Ovary (tissue), 9 donors: Measurements from ENCODE around the gene TEX2. TPM values are rescaled to one million over a fixed set of nuclear protein-coding genes. Genes with fewer than 3 reads are reported as not detected.

ENCODE experiments used
- DNase-seq, 5 donors: peaks; one replicate each; pipeline ENCODE4 v3.0.0-alpha.2; 2019 to 2020
- H3K27ac ChIP-seq, 2 donors: fragments of 200-600 bp; one replicate each; pipeline versions ENCODE4 v1.5.1 to v1.8.0; 2019 to 2022
- H3K27me3 ChIP-seq: fragments of 200-600 bp; one replicate; pipeline ENCODE4 v1.8.0; 2022
- H3K36me3 ChIP-seq: fragments of 200-600 bp; sonication (generic); one replicate; pipeline ENCODE4 v1.5.1; 2019
- H3K4me1 ChIP-seq: one replicate; pipeline ENCODE4 v1.8.1; 2013; ENCODE audit warnings: mild to moderate bottlenecking, moderate library complexity; ENCODE audit not compliant: insufficient read depth
- H3K4me3 ChIP-seq: fragments of 200-600 bp; sonication (generic); one replicate; pipeline ENCODE4 v1.5.1; 2017
- H3K9me3 ChIP-seq, 2 donors: fragments of 200-600 bp in 1 of 2; sonication (generic) in 1 of 2; one replicate each; pipeline versions ENCODE4 v1.5.1 to v1.8.1; 2013 to 2019; ENCODE audit warnings: mild to moderate bottlenecking in 1 of 2, moderate library complexity in 1 of 2
- CTCF ChIP-seq, 3 donors: fragments of 450-650 bp in 2 of 3; fragments of 200-600 bp in 1 of 3; IDR thresholded peaks; one replicate each; pipeline versions ENCODE4 v1.5.1 to v1.8.0; 2016 to 2022; ENCODE audit warnings: antibody characterized with exemption in 3 of 3, mild to moderate bottlenecking in 1 of 3
- EP300 ChIP-seq: sonication (generic); formaldehyde crosslinking; IDR thresholded peaks from one replicate; pipeline ENCODE4 v1.6.1; 2017; ENCODE audit warnings: antibody characterized with exemption
- POLR2A ChIP-seq: fragments of 450-650 bp; IDR thresholded peaks from one replicate; pipeline ENCODE4 v1.6.1; 2017; ENCODE audit warnings: antibody characterized with exemption, mild to moderate bottlenecking, moderate library complexity
- WGBS, 3 donors: extraction: QIAGEN DNeasy Blood & Tissue Kit in 1 of 3; methylation state at CpG; one replicate each; pipeline versions ENCODE4 v1.1.5 to v1.1.7; 2013 to 2017; 5-methylcytosine and 5-hydroxymethylcytosine counted together
- intact Hi-C, 4 donors: fragments of 100-400 bp; cut with DNase I; formaldehyde crosslinking; loops; one replicate each; pipeline versions ENCODE4 v1.11.0 to v1.15.1; 2022 to 2023
- polyA plus RNA-seq, 2 donors: library from polyadenylated mRNA; stranded (reverse); fragments of 200-250 nt in 1 of 2; fragments of 350-450 nt in 1 of 2; fragmentation: Illumina TruSeq in 1 of 2; extraction: RNeasy Lipid Tissue Mini Kit (QIAGEN cat#74804) in 1 of 2; gene quantifications; one replicate each; pipeline ENCODE4 v1.2.3, GENCODE V29; 2013 to 2014
- total RNA-seq, 7 donors: library from RNA; depleted of rRNA in 2 of 7; stranded (reverse); fragments of >200 nt in 2 of 7; fragmentation: NEBNext Ultra II Directional in 3 of 7; extraction: Animal tissue kit (Norgen Biotek cat#: 25700) in 3 of 7; gene quantifications; one replicate each; pipeline versions ENCODE4 v1.1.0 to v1.2.4, GENCODE V29; 2016 to 2023
- donor health status: DM: no; HTN: no; CAD: no; lungs with moderate emphysema.
- donor health status: DM: no; HTN: no; CAD: no.
- donor health status: Bipolar disorder and iron deficiency.
- donor health status: DM: yes; HTN: yes; CAD: no.
- donor health status: DM: no; HTN: no; CAD: no.
- donor health status: DM: yes; HTN: yes; CAD: no.

The TEX2 gene
- total and polyA plus RNA-seq, 9 donors = 13.9 to 36.7 (median 31.4) TPM

DNA sequence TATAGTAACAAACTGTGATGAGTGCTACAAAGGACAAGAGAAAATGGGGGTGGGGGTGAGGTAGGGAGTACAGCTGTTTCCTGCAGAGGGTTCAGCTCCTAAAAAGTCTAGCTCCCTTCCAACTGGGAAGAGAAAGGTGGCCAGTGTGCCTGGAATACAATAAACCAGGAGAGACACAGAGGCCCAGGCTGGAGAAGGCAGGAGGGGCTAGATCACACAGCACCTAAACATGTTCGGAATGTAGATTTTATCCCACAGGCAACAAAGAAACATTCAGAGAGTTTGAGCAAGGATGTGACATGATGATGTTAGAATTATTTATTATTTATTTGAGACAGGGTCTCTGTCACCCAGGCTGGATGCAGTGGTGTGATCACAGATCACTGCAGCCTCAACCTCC, 10.2 kb downstream of the TEX2 start:
- WGBS, 3 donors = 89 to 97% (median 96%) methylated on average over 1 of the region's 1 CpG
- TF ChIP-seq CTCF (IDR thresholded peaks at IDR 0.05) = no peak
- H3K27me3 ChIP-seq = no peaks in the 10 kb centered on the region

GRCh38 chr17:64250233-64250835, 12.7 kb downstream of the TEX2 start:
- TF ChIP-seq EP300 (no peak), CTCF (IDR thresholded peaks at IDR 0.05) (no peak), POLR2A (no peak)
- H3K36me3 ChIP-seq = no peaks in the 10 kb centered on the region
- intact Hi-C loops = no loop called here
- no peak for DNase-seq
- 88 to 97% (median 92%) methylated on average over 4 of the region's 4 CpGs for WGBS, 3 donors
- H3K27ac ChIP-seq = no peak overlapping the region
- no peaks in the 10 kb centered on the region for H3K27me3 ChIP-seq
- no peaks in the 10 kb centered on the region for H3K4me1 ChIP-seq
- no peaks in the 10 kb centered on the region for H3K9me3 ChIP-seq
- no peak overlapping the region for H3K4me3 ChIP-seq

More for the DNA sequence above, 10.2 kb downstream of the TEX2 start:
- no peak overlapping the region for H3K27ac ChIP-seq
- no peaks in the 10 kb centered on the region for H3K4me1 ChIP-seq
- DNase-seq = no peak
- no peaks in the 10 kb centered on the region for H3K9me3 ChIP-seq
- H3K36me3 ChIP-seq = no peaks in the 10 kb centered on the region
- intact Hi-C loops = no loop called here
- no peak overlapping the region for H3K4me3 ChIP-seq

DNA sequence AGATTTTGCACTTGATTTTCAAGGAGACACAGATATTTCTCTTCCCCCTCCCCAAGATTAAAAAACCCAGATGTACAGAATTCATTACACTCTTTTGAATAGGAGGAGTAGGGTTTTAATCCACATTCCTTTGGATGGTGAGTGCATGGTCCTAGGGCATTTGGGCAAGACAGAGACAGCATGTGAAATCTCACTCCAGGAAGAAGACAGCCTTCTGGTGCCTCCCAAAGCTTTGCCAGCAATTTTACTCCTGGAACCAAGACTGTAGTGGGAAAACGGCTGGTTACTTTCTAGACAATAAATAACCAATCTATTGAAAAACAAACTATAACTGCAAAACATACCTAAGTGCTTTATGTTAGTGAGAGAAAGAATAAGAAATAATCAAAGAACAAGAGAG, 15.2 kb downstream of the TEX2 start:
- no peak for DNase-seq
- Histone ChIP-seq H3K36me3 (no peaks in the 10 kb centered on the region), H3K4me3 (no peak overlapping the region), H3K27me3 (no peaks in the 10 kb centered on the region), H3K9me3 (no peaks in the 10 kb centered on the region), H3K4me1 (peaks cover 3% of the 10 kb centered on the region), H3K27ac (no peak overlapping the region)
- intact Hi-C loops = no loop called here
- WGBS, 3 donors = 59 to 80% (median 68%) methylated on average over 1 of the region's 1 CpG
- TF ChIP-seq POLR2A (no peak), EP300 (no peak), CTCF (IDR thresholded peaks at IDR 0.05) (no peak)

GRCh38 chr17:64245218-64246145, 17.6 kb downstream of the TEX2 start:
- Histone ChIP-seq H3K9me3 (no peaks in the 10 kb centered on the region), H3K36me3 (no peaks in the 10 kb centered on the region), H3K27me3 (no peaks in the 10 kb centered on the region), H3K27ac (no peak overlapping the region), H3K4me3 (no peak overlapping the region), H3K4me1 (peaks cover 12% of the 10 kb centered on the region)
- 83 to 84% (median 83%) methylated on average over 11 of the region's 11 CpGs for WGBS, 3 donors
- intact Hi-C loops = no loop called here
- DNase-seq = no peak
- TF ChIP-seq EP300 (no peak), CTCF (IDR thresholded peaks at IDR 0.05) (no peak), POLR2A (no peak)
